ENCODE results near the gene MVD. TPM values are rescaled to one million over a fixed set of nuclear protein-coding genes. Genes with fewer than 3 reads are reported as not detected.

Gene MVD
- total RNA-seq, 1 donor from 2014 or later, result 76.2 TPM

DNA sequence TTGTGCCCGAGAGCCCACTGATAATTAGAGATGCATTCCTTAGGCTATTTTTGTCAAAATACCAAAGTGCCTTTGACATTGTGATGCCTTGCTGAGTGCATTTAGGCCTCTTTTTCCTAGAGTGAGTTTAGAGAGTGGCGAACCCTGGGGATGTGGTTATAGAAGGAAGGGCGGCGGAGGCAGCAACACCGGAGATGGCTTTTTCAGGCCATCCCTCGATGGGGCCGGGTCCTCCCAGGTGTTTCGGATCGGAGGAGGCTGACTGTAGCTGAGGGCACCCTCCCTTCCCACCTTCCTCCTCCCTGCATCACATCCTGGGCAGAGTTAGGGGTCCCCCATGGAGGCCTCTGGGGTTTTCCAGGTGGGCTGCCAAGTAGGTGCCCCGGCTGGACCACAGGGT, 30.0 kb upstream of the MVD start:
- H3K4me3 ChIP-seq (ENCODE audit: low read depth, low read length), result no peak overlapping the region
- TF ChIP-seq, protein P1, sequence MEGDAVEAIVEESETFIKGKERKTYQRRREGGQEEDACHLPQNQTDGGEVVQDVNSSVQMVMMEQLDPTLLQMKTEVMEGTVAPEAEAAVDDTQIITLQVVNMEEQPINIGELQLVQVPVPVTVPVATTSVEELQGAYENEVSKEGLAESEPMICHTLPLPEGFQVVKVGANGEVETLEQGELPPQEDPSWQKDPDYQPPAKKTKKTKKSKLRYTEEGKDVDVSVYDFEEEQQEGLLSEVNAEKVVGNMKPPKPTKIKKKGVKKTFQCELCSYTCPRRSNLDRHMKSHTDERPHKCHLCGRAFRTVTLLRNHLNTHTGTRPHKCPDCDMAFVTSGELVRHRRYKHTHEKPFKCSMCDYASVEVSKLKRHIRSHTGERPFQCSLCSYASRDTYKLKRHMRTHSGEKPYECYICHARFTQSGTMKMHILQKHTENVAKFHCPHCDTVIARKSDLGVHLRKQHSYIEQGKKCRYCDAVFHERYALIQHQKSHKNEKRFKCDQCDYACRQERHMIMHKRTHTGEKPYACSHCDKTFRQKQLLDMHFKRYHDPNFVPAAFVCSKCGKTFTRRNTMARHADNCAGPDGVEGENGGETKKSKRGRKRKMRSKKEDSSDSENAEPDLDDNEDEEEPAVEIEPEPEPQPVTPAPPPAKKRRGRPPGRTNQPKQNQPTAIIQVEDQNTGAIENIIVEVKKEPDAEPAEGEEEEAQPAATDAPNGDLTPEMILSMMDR (conservative IDR thresholded peaks at IDR 0.05; ENCODE audit: low read depth, low read length), result no peak
- no peak for DNase-seq (ENCODE audit: low read depth)

DNA sequence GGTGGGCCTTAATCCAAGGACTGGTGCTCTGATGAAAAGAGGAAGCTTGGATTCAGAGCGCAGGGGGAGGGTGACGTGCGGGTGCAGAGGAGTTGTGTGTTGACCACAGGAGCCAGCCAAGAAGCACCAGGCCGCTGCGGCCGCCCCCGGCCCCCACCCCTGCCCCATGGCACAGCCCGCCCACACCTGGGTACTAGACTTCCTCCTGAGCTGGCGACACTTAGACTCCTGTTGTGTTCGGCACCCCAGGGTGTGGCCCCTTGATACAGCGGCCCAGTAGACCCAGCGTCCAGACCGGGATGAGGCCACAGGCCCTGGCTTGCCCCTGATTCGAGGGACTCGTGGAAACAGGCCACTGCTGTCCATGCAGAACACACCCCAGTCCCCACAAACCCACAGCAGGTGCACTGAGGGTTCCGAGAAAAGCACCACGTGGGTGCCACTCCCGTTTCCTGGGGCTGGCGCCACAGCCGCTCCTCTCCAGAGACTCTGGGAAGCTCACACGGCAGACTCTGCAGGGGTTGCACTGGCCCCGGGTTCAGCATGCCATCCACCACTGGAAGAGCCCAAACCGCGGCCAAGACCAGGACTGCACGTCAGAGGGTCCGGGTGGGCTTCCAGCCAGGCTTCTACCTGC, 29.2 kb upstream of the MVD start:
- TF ChIP-seq, protein P1 (conservative IDR thresholded peaks at IDR 0.05; ENCODE audit: low read depth, low read length), result no peak
- no peak for DNase-seq (ENCODE audit: low read depth)
- H3K4me3 ChIP-seq (ENCODE audit: low read depth, low read length), result no peak overlapping the region

DNA sequence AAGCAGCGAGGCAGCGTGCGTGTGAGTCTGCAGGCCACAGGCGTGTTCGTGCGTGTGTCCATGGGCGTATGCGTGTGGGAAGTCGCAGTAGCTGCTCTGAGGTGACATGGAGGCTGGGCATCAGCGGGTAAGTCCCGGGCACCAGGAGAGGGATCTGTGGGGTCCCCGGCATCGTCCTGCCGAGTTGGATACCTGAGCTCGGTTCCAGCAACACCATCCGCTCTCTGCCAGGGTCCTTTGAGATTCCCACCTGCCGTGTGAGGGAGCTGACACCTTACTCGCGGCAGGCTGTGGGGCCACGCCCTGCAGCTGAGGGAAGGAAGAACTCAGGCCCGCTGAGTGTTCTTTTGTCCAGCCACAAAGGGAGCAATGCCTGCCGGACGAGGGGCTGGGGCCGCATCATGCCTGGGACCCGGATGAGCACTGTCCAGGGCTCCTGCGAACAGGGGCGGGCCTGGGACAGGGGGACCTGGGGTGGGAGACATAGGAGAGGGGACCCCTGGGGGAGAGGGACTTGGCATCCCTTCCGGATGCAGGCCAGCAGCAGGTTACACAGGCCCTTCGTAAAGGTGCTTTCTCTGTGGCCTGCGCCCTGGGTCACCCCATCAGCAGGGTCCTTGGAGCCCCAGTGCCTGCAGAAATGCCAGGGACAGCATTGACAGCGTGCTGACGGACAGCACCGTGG, 28.4 kb upstream of the MVD start:
- H3K4me3 ChIP-seq (ENCODE audit: low read depth, low read length), result no peak overlapping the region
- TF ChIP-seq, protein P1 (conservative IDR thresholded peaks at IDR 0.05; ENCODE audit: low read depth, low read length), result no peak
- no peak for DNase-seq (ENCODE audit: low read depth)

DNA sequence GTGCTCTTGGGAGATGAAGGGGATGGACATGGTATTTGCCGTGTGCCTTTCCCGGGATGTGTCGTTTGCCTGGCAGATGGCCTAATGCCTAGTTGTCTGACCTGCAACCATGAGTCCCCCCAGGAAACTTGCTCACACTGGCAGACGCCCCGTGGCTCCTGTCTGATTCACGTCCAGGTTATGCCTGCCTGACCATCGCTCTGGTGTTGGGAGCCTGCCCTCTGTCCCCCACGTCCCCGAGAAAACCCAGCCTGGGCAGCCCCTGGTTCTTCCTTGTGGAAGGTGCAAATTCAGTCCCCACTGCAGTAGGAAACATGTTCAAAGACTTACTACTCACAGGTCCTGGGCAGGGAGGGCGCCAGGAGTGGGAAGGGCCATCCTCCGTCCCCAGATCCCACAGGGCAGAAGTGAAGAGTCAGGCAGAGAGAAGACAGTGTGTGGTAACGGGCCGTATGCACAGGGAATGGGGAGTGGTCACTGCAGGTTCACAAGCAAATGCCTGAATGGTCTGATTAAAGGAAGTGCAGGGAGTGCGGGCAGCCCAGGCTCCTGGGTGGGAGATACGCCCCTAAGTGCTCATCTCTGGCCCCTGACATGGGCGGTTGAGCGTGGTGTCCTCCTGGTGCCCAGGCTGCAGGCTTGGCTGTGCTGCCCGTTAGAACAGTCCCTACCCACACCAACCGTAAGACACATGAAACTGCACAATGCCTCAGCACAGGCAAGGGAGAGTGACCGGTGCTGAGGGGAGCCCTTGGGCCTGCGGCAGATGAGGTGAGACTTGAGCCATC, 27.6 kb upstream of the MVD start:
- H3K4me3 ChIP-seq (ENCODE audit: low read depth, low read length), result no peak overlapping the region
- DNase-seq (ENCODE audit: low read depth), result no peak
- TF ChIP-seq, protein P1 (conservative IDR thresholded peaks at IDR 0.05; ENCODE audit: low read depth, low read length), result no peak

DNA sequence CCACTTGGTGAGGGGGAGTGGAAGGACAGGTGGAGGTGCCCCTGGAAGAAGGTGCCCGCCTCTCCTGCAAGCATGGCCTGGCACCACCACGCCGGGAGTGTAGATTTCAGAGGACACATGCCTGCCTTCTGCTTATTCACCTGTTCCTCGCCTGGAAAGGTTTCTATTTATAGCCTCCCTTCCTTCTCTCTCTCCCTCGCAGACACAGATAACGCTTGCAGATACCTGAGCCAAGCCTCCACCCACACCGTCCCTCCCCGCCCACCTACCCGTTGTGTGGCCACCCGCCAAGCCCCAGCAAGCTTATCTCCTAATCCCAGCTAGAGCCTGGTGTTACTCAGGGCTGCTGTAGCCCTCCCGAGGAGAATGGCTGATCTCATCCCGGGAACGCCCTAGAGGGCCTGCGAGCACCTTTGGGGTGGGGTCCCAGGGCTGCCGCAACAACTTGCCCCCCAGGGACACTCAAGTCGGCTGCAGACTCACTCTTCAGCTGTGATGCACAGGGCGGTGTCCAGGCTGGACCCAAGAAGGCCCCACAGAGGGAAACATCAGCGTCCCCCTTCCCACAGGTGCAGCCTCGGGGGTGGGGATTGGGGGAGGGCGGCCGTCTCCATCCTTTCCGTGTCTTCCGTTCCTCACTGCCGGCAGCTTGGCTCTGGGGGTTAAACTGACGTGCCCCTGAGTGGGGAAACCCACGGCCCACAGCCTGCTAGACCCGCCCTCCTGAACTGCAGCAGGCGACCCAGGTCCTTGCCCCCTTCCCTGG, 25.3 kb upstream of the MVD start:
- no peak overlapping the region for H3K4me3 ChIP-seq (ENCODE audit: low read depth, low read length)
- TF ChIP-seq, protein P1 (conservative IDR thresholded peaks at IDR 0.05; ENCODE audit: low read depth, low read length), result no peak
- DNase-seq (ENCODE audit: low read depth), result no peak

DNA sequence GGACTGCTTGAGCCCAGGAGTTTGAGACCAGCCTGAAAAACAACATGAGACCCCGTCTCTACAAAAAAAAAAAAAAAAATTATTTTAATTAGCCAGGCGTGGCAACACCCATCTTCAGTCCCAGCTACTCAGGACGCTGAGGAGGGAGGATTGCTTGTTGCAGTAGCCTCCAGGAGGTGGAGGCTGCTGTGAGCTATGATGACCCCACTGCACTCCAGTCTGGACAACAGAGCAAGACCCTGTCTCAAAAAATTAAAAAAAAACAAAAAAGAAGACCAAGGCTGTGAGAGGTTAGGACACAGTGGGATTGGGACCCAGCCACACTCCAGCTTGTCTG, 24.8 kb upstream of the MVD start:
- TF ChIP-seq, protein P1 (conservative IDR thresholded peaks at IDR 0.05; ENCODE audit: low read depth, low read length), result no peak
- no peak for DNase-seq (ENCODE audit: low read depth)
- H3K4me3 ChIP-seq (ENCODE audit: low read depth, low read length), result no peak overlapping the region
